NCI-H226 (cell line): Measurements from ENCODE around the gene SLC25A34.

ENCODE experiments used
- DNase-seq: peaks from one replicate; pipeline ENCODE4 v3.0.0-alpha.2; 2015

Gene SLC25A34

GRCh38 chr1:15777909-15778707 lies 42.0 kb downstream of the SLC25A34 start:
- DNase-seq: no peak

GRCh38 chr1:15785683-15786082 lies 49.6 kb downstream of the SLC25A34 start:
- DNase-seq: no peak

GRCh38 chr1:15786581-15786980 lies 50.5 kb downstream of the SLC25A34 start:
- DNase-seq: peak; percentile 65

GRCh38 chr1:15788624-15789301 lies 52.7 kb downstream of the SLC25A34 start:
- DNase-seq: peak; percentile 91
